Uterus (tissue), 4 donors: ENCODE data around the gene PSKH1. TPM values are rescaled to one million over a fixed set of nuclear protein-coding genes. Genes with fewer than 3 reads are reported as not detected.

Experiments
- DNase-seq, 2 donors: peaks; one replicate each; pipeline ENCODE4 v3.0.0-alpha.2; 2019 to 2020
- H3K27ac ChIP-seq, 2 donors: fragments of 200-600 bp; sonication (generic); 1 replicate in 1 of 2; 2 replicates in 1 of 2; pipeline ENCODE4 v1.5.1; 2016 to 2018
- H3K27me3 ChIP-seq, 2 donors: fragments of 200-600 bp; sonication (generic); one replicate each; pipeline ENCODE4 v1.5.1; 2018 to 2019; ENCODE audit warnings: control low read depth in 1 of 2
- H3K36me3 ChIP-seq, 2 donors: fragments of 200-600 bp; sonication (generic); one replicate each; pipeline ENCODE4 v1.5.1; 2019; ENCODE audit warnings: control low read depth in 1 of 2
- H3K4me1 ChIP-seq, 2 donors: fragments of 200-600 bp; sonication (generic); one replicate each; pipeline ENCODE4 v1.5.1; 2018 to 2019; ENCODE audit warnings: control low read depth in 1 of 2
- H3K4me3 ChIP-seq, 2 donors: fragments of 200-600 bp; sonication (generic); 1 replicate in 1 of 2; 2 replicates in 1 of 2; pipeline ENCODE4 v1.5.1; 2018 to 2019; ENCODE audit warnings: mild to moderate bottlenecking in 1 of 2
- H3K9me3 ChIP-seq, 2 donors: fragments of 200-600 bp; sonication (generic); one replicate each; pipeline ENCODE4 v1.5.1; 2019; ENCODE audit warnings: control low read depth in 1 of 2
- POLR2A ChIP-seq, 2 donors: fragments of 450-650 bp; IDR thresholded peaks; one replicate each; pipeline ENCODE4 v1.6.1; 2016; ENCODE audit warnings: antibody characterized with exemption in 2 of 2, mild to moderate bottlenecking in 1 of 2, moderate library complexity in 1 of 2
- intact Hi-C: fragments of 100-400 bp; cut with DNase I; formaldehyde crosslinking; loops from one replicate; pipeline ENCODE4 v1.15.1; 2023; ENCODE audit warnings: low total_unique reads
- total RNA-seq, 4 donors: library from RNA; depleted of rRNA in 3 of 4; stranded (reverse); fragments of >200 nt in 3 of 4; gene quantifications; one replicate each; pipeline versions ENCODE4 v1.1.0 to v1.2.4, GENCODE V29; 2014 to 2023
- TF ChIP-seq, protein P1 (sequence below), 4 experiments: fragments of 200-600 bp in 2 of 4; fragments of 450-650 bp in 2 of 4; sonication (generic) in 2 of 4; IDR thresholded peaks; one replicate each; pipeline ENCODE4 v1.5.1; 2016 to 2019; ENCODE audit warnings: antibody characterized with exemption in 4 of 4, mild to moderate bottlenecking in 2 of 4, moderate library complexity in 1 of 4
- donor health status: DM: yes; HTN: yes; CAD: no.

Gene PSKH1
- total RNA-seq, 4 donors from 2014 or later = 3.1 to 34.3 (median 24.5) TPM

DNA sequence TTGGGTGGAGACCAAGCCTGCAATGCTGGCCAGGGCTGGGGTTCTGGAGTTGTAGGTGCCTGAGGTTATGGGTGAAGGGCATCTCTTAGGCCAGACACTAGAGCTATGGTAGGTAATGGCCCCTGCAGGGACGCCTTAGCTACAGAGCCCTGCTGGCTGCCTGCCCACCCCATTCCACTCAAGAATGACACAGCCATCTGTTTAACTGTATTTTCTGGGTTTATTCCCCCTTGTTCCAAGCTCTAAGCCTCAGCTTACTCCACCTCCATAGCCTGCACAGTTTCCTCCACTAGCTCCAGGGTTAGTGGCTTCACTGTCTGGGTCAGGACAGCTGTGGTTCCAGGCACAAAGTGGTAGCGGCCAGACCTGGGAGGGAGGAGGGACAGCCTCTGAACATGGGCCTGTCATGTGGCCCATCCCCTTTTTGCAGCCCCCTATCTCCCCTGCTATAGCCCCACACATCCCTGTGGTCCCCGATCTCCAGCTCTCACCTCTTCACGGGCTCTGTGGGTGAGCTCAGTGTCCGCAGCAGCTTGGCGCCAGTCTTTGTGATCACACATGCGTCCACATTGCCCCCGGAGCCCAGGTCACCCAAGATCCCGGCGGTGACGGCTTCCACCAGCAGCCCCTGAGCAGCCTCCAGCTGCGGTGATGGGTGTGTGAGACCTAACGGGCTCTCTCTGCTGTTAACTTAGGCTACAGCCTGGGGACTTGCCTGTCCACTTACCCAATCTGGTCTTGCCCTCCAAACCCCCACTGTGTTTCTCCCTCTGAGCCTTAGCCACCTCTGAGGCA is 41.4 kb downstream of the PSKH1 start:
- Histone ChIP-seq H3K27me3 (no peaks in the 10 kb centered on the region), H3K27ac (peak overlapping the region; percentile 85 to 91), H3K36me3 (no peaks in the 10 kb centered on the region), H3K4me3 (peak overlapping the region in 1 of 2 donors; percentile 72), H3K4me1 (peaks cover 0 to 3% of the 10 kb centered on the region in 2 donors), H3K9me3 (no peaks in the 10 kb centered on the region)
- intact Hi-C loops = no loop called here
- TF ChIP-seq, protein P1, sequence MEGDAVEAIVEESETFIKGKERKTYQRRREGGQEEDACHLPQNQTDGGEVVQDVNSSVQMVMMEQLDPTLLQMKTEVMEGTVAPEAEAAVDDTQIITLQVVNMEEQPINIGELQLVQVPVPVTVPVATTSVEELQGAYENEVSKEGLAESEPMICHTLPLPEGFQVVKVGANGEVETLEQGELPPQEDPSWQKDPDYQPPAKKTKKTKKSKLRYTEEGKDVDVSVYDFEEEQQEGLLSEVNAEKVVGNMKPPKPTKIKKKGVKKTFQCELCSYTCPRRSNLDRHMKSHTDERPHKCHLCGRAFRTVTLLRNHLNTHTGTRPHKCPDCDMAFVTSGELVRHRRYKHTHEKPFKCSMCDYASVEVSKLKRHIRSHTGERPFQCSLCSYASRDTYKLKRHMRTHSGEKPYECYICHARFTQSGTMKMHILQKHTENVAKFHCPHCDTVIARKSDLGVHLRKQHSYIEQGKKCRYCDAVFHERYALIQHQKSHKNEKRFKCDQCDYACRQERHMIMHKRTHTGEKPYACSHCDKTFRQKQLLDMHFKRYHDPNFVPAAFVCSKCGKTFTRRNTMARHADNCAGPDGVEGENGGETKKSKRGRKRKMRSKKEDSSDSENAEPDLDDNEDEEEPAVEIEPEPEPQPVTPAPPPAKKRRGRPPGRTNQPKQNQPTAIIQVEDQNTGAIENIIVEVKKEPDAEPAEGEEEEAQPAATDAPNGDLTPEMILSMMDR (IDR thresholded peaks at IDR 0.05) = no peak
- TF ChIP-seq POLR2A (IDR thresholded peaks at IDR 0.05) = no peak
- DNase-seq = no peak

DNA sequence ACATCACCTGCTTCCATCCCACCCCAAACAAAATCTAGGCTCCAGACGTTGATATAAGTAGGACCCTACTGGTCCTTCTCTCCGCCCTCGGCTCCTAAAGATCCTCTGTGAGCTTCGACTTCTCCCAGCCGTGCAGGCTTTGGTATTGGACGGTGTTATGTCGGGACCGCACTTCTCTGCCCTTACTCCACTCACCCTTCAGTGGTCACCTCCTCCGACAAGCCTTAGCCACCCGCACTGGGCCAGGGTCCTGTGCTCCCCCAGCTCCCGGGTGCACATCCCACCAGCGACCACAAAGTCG is 42.0 kb downstream of the PSKH1 start:
- Histone ChIP-seq H3K27ac (peak overlapping the region; percentile 85 to 91), H3K9me3 (no peaks in the 10 kb centered on the region), H3K27me3 (no peaks in the 10 kb centered on the region), H3K36me3 (no peaks in the 10 kb centered on the region), H3K4me1 (peaks cover 0 to 3% of the 10 kb centered on the region in 2 donors), H3K4me3 (peak overlapping the region; percentile 72 to 79)
- TF ChIP-seq POLR2A (IDR thresholded peaks at IDR 0.05) = no peak
- TF ChIP-seq, protein P1 (IDR thresholded peaks at IDR 0.05) = no peak
- no peak for DNase-seq
- intact Hi-C loops = no loop called here

DNA sequence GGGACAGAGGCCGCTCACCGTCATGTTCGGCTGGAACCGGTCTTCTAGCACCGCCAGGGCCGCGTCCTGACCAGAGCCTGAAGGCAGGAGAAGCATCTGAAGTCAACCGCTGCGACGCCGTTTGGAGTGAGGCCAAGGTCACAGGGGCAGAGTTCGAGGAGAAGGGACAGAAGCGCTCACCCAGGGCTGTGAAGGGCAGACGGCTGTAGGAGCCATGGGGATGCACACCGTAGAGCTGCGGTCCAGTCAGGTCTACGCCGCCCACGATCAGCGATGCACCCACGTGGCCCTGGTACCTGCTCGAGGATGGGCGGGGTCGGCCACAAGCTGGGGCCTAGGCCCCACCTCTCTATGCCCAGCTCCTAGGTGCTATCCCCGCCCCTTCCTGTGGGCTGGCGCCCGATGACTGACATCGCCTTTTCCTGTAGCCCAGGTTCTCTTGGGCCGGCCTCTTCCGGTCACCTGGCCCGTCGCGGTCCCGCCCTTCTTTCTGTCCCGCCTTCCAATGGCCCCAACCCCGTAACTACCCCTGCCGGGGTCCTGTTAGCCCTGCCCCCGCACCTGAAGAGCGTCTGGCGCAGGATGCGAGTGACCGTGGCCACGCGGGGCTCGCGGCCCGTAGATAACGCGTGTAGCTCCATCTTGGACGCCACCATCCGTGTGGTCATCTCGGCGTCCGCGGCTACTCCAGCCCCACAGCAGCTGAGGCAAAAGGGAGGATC is 42.5 kb downstream of the PSKH1 start:
- peak; percentile 51 to 81 for TF ChIP-seq POLR2A (IDR thresholded peaks at IDR 0.05)
- TF ChIP-seq, protein P1 (IDR thresholded peaks at IDR 0.05) = peak in 2 of 4 experiments; percentile 3 to 9
- H3K27ac ChIP-seq = peak overlapping the region; percentile 85 to 91
- peaks cover 0 to 3% of the 10 kb centered on the region in 2 donors for H3K4me1 ChIP-seq
- H3K4me3 ChIP-seq = peak overlapping the region; percentile 72 to 79
- H3K9me3 ChIP-seq = no peaks in the 10 kb centered on the region
- no peaks in the 10 kb centered on the region for H3K36me3 ChIP-seq
- intact Hi-C loops = no loop called here
- peak; percentile 94 to 95 for DNase-seq
- no peaks in the 10 kb centered on the region for H3K27me3 ChIP-seq

DNA sequence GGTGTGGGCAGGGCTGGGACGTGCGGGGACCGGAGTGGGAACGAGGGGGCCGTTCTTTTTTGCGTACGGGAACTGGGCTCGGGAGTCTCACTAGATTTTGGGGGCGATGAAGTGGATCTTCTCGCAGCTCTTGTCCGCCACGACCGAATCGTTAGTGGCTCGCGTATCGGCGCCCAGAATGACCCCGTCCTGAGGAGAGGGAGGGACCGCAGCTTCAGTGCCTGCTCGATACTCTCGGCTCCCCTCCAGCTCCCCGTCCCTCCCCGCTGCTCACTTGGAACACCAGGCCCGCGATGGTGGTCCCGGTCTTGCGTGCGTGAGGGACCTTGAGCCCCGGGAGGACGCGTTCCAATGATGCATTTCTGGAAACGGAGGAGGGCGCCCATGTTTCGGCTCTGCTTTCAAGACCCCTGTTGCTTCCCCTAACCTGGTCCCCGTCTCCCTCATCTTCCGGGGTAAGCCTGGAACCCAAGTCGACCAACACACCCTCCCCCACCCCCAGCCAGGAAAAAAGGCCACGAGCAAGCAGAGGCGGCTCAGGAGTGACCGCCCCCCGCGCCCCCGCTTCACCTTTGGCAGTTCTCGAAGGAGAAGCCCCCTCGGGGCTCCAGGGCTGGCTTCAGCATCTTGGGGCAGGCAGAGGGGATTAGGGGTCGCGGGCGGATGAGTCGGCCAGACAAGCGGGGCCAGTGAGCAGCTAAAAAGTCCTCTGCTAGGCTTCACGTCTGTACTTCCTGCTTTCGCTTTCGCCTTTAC is 43.2 kb downstream of the PSKH1 start, which contains the start of gene PSMB10:
Gene PSMB10, minus strand, starts transcription at position 727 of the 756 bp plus-strand sequence. Its CDS starts 101 bp downstream, at position 626.
- peak; percentile 56 to 60 for DNase-seq
- Histone ChIP-seq H3K27me3 (no peaks in the 10 kb centered on the region), H3K4me3 (peak within 1 kb of the TSS; percentile 72 to 79), H3K4me1 (peaks cover 0 to 3% of the 10 kb centered on the region in 2 donors), H3K27ac (peak within 1 kb of the TSS; percentile 85 to 91), H3K36me3 (no peaks in the 10 kb centered on the region), H3K9me3 (no peaks in the 10 kb centered on the region)
- TF ChIP-seq, protein P1 (IDR thresholded peaks at IDR 0.05) = no peak
- peak in 1 of 2 donors; percentile 15 for TF ChIP-seq POLR2A (IDR thresholded peaks at IDR 0.05)
- intact Hi-C loops = no loop called here
